Mesendoderm (in vitro differentiated cells): ENCODE results near the gene SAFB.

Experiments used
- DNase-seq: peaks from one replicate; pipeline ENCODE4 v3.0.0; 2013
- H2AK5ac ChIP-seq: 2 replicates; pipeline ENCODE4 v1.6.1; 2013; ENCODE audit warnings: low read length, inconsistent platforms
- H2BK120ac ChIP-seq: 2 replicates; pipeline ENCODE4 v1.6.1; 2013; ENCODE audit warnings: low read depth, mild to moderate bottlenecking, low read length, moderate library complexity, mixed read lengths
- H2BK15ac ChIP-seq: replicated peaks from 2 replicates; pipeline ENCODE4 v1.6.1; 2013; ENCODE audit warnings: low read depth, mild to moderate bottlenecking, moderate library complexity
- H2BK5ac ChIP-seq: 2 replicates; pipeline ENCODE4 v1.6.1; 2013; ENCODE audit warnings: low read length, inconsistent platforms
- H3K18ac ChIP-seq: 2 replicates; pipeline ENCODE4 v1.6.1; 2013; ENCODE audit warnings: mild to moderate bottlenecking, low read length, mixed read lengths
- H3K23ac ChIP-seq: one replicate; pipeline ENCODE4 v1.6.1; 2013; ENCODE audit warnings: low read length
- H3K27ac ChIP-seq: 2 replicates; pipeline ENCODE4 v1.5.1; 2013; ENCODE audit warnings: low read depth, mild to moderate bottlenecking, inconsistent platforms, low read length, moderate library complexity
- H3K27me3 ChIP-seq: 2 replicates; pipeline ENCODE4 v1.6.1; 2013; ENCODE audit warnings: low read length, control low read depth, mild to moderate bottlenecking, inconsistent platforms; ENCODE audit not compliant: insufficient read depth, poor library complexity
- H3K36me3 ChIP-seq: 2 replicates; pipeline ENCODE4 v1.6.1; 2013; ENCODE audit warnings: low read length, inconsistent platforms; ENCODE audit not compliant: control insufficient read depth, insufficient read depth
- H3K4ac ChIP-seq: one replicate; pipeline ENCODE4 v1.6.1; 2013; ENCODE audit warnings: low read depth, mild to moderate bottlenecking, low read length, moderate library complexity
- H3K4me1 ChIP-seq: 2 replicates; pipeline ENCODE4 v1.6.1; 2013; ENCODE audit warnings: low read depth, low read length, inconsistent platforms; ENCODE audit not compliant: control insufficient read depth
- H3K4me2 ChIP-seq: 2 replicates; pipeline ENCODE4 v1.6.1; 2013; ENCODE audit warnings: low read length
- H3K4me3 ChIP-seq: 2 replicates; pipeline ENCODE4 v1.5.1; 2013; ENCODE audit warnings: mild to moderate bottlenecking, low read length
- H3K56ac ChIP-seq: one replicate; pipeline ENCODE4 v1.6.1; 2013; ENCODE audit warnings: low read length
- H3K79me1 ChIP-seq: 2 replicates; pipeline ENCODE4 v1.6.1; 2013; ENCODE audit warnings: low read length, inconsistent platforms
- H3K79me2 ChIP-seq: 2 replicates; pipeline ENCODE4 v1.6.1; 2013; ENCODE audit warnings: mild to moderate bottlenecking, low read length; ENCODE audit not compliant: control insufficient read depth, insufficient read depth
- H3K9ac ChIP-seq: 2 replicates; pipeline ENCODE4 v1.6.1; 2013; ENCODE audit warnings: low read length, inconsistent platforms
- H4K5ac ChIP-seq: one replicate; pipeline ENCODE4 v1.6.1; 2013; ENCODE audit warnings: low read length
- H4K8ac ChIP-seq: one replicate; pipeline ENCODE4 v1.6.1; 2013; ENCODE audit warnings: low read depth, mild to moderate bottlenecking, control low read depth, low read length, moderate library complexity
- WGBS: extraction: QIAGEN DNeasy Blood & Tissue Kit; methylation state at CpG from one replicate; pipeline ENCODE4 v1.1.7; 2013; ENCODE audit warnings: low lambda C conversion rate, missing lambda C conversion rate; ENCODE audit not compliant: insufficient coverage; ENCODE audit errors: extremely low coverage; 5-methylcytosine and 5-hydroxymethylcytosine counted together

Gene SAFB

DNA sequence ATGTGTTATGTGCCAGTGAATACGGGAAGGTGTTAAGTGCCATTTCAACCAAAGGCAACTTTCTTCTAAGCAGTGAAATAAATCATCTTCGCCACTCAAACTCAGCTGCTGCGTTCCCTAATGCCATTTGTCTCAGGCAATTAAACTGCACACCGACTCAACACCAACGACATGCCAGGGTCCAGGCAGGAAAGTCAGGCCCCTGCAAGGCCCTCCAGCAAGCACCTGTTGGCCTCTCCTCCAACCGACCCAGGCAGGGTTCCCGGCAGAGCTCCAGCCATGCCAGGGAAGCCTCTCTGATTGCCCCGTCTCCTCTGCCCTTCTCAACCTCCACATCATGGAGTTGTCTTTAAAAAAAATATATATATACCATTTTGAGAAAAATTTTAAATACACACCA, 22.1 kb upstream of the SAFB start:
- H3K4ac ChIP-seq = no peak overlapping the region
- peaks cover 28% of the 10 kb centered on the region for H3K36me3 ChIP-seq
- no peak overlapping the region for H3K23ac ChIP-seq
- H4K8ac ChIP-seq = no peak overlapping the region
- H3K79me1 ChIP-seq = peaks cover 7% of the 10 kb centered on the region
- H3K27ac ChIP-seq = no peak overlapping the region
- no CpG with 5 or more reads among the region's 8 CpGs for WGBS
- H3K18ac ChIP-seq = no peak overlapping the region
- H3K4me3 ChIP-seq = no peak overlapping the region
- no peaks in the 10 kb centered on the region for H3K27me3 ChIP-seq
- no peak overlapping the region for H2BK5ac ChIP-seq
- H3K4me2 ChIP-seq = no peak overlapping the region
- no peak overlapping the region for H3K56ac ChIP-seq
- no peak overlapping the region for H3K9ac ChIP-seq
- no peak overlapping the region for H2BK120ac ChIP-seq
- no peak for DNase-seq
- H3K4me1 ChIP-seq = no peaks in the 10 kb centered on the region
- no peak overlapping the region for H2BK15ac ChIP-seq
- peaks cover under 1% of the 10 kb centered on the region for H3K79me2 ChIP-seq
- no peak overlapping the region for H4K5ac ChIP-seq
- H2AK5ac ChIP-seq = no peak overlapping the region

GRCh38 chr19:5603626-5604025, 19.3 kb upstream of the SAFB start:
- Histone ChIP-seq H2BK15ac (no peak overlapping the region), H3K27me3 (no peaks in the 10 kb centered on the region), H4K8ac (no peak overlapping the region), H4K5ac (no peak overlapping the region), H3K4ac (no peak overlapping the region), H3K4me3 (no peak overlapping the region), H2BK5ac (no peak overlapping the region), H3K79me2 (peaks cover 10% of the 10 kb centered on the region), H3K79me1 (peaks cover 13% of the 10 kb centered on the region), H3K36me3 (peaks cover 25% of the 10 kb centered on the region), H3K27ac (no peak overlapping the region), H3K4me1 (no peaks in the 10 kb centered on the region), H3K9ac (no peak overlapping the region), H3K56ac (no peak overlapping the region), H2BK120ac (no peak overlapping the region), H3K4me2 (no peak overlapping the region), H2AK5ac (no peak overlapping the region), H3K23ac (no peak overlapping the region), H3K18ac (no peak overlapping the region)
- WGBS = no CpG with 5 or more reads among the region's 5 CpGs
- no peak for DNase-seq

DNA sequence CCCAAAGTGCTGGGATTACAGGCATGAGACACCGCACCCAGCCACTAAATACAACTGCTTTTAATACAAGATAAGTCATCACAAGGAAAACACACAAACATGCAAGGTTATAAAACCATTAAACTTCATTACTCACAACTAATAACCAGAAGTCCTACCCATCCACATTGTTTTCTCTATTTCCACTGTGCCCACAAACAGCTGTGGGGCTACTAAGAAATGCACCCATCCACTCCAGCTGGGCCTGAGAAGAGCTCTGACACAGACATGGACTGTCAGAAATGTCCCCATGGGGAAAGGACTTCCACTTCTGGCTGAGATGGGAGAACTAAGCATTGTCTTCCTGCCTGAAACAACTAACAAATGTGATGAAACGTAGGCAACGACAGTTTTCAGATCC, 17.5 kb upstream of the SAFB start:
- no peak overlapping the region for H3K23ac ChIP-seq
- H2BK15ac ChIP-seq = no peak overlapping the region

DNA sequence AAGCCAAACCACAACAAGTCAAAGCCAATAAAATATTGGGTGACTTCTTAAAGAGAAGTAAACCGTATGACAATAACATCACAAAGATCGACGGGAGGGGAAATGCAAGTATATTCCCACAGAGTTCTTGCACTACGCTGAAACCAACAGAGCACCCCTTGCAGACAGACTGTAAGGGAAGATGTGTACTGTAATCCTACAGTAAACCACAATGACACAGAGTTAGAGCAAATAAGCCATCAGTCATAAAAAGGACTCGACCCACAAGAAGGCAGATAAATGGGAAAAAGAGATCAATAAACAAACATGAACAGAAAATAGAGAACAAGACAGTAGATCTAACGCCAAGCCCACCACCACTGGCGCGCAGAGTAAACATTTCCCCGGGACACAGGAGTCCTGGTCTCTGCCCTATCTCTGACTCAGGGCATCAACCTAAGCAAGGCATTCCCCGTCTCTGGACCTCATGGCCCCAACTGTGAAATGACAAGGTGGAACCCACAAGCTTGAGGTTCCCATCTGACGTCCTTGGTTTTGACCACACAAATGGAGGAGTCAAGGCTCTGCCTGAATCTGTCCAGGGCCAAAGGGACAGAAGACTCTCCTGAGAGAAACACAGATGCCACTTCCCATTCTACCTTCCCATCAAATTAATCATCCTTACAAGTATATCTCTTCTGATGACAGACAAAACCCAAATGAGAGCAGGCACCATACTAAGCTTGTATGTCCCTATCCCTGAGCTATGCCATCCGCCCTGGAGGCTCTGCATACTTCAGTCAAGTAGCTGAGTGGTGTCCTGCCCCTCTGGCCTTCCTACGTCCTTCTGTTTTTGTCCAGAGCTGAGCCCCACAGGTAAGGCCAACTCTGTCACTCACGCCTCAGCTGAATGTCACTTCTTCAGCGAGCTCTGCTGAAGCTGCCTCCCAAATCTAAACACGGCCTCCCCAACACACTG, 15.3 kb upstream of the SAFB start:
- no peak overlapping the region for H3K23ac ChIP-seq
- H3K27ac ChIP-seq = no peak overlapping the region
- H3K4me1 ChIP-seq = no peaks in the 10 kb centered on the region
- H4K8ac ChIP-seq = no peak overlapping the region
- no peak overlapping the region for H2BK5ac ChIP-seq
- no peak overlapping the region for H4K5ac ChIP-seq
- H3K79me2 ChIP-seq = peaks cover 10% of the 10 kb centered on the region
- H3K36me3 ChIP-seq = peaks cover 28% of the 10 kb centered on the region
- DNase-seq = no peak
- no peak overlapping the region for H3K4ac ChIP-seq
- H3K9ac ChIP-seq = no peak overlapping the region
- H2AK5ac ChIP-seq = no peak overlapping the region
- H2BK15ac ChIP-seq = no peak overlapping the region
- no peak overlapping the region for H2BK120ac ChIP-seq
- H3K18ac ChIP-seq = no peak overlapping the region
- H3K4me3 ChIP-seq = no peak overlapping the region
- no peak overlapping the region for H3K56ac ChIP-seq
- peaks cover 15% of the 10 kb centered on the region for H3K79me1 ChIP-seq
- WGBS = no CpG with 5 or more reads among the region's 16 CpGs
- H3K4me2 ChIP-seq = no peak overlapping the region
- no peaks in the 10 kb centered on the region for H3K27me3 ChIP-seq

More for the DNA sequence above, 17.5 kb upstream of the SAFB start:
- Histone ChIP-seq H3K18ac (no peak overlapping the region), H2BK5ac (no peak overlapping the region), H2BK120ac (no peak overlapping the region), H4K5ac (no peak overlapping the region), H3K79me2 (peaks cover 10% of the 10 kb centered on the region), H3K79me1 (peaks cover 15% of the 10 kb centered on the region), H3K27me3 (no peaks in the 10 kb centered on the region), H3K56ac (no peak overlapping the region), H2AK5ac (no peak overlapping the region), H3K4me2 (no peak overlapping the region), H3K4me1 (no peaks in the 10 kb centered on the region), H3K9ac (no peak overlapping the region), H3K4ac (no peak overlapping the region), H3K36me3 (peaks cover 23% of the 10 kb centered on the region), H3K27ac (no peak overlapping the region), H3K4me3 (no peak overlapping the region), H4K8ac (no peak overlapping the region)
- no CpG with 5 or more reads among the region's 3 CpGs for WGBS
- no peak for DNase-seq

DNA sequence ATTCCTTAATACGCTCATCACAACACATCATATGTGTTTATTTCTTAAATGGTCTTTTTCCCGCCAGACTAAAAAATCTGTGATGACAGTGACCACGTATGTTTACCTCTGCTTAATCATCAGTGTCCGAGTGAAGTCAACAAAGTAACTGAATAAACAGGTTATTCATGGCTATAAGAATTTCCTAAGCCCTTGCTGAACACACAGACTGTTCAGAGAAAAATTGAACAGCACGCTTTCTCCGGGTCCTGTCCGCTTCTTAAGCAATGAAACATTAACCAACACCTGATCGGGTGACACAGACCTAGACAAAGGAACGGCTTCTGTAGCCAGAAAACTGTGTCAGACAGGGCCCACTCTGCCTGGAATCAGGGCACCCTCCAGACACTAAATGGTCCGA, 14.6 kb upstream of the SAFB start:
- Histone ChIP-seq H3K4me3 (no peak overlapping the region), H3K79me2 (peaks cover 10% of the 10 kb centered on the region), H3K56ac (no peak overlapping the region), H3K9ac (no peak overlapping the region), H3K4me1 (no peaks in the 10 kb centered on the region), H3K79me1 (peaks cover 15% of the 10 kb centered on the region), H2BK5ac (no peak overlapping the region), H2AK5ac (no peak overlapping the region), H3K4me2 (no peak overlapping the region), H3K23ac (no peak overlapping the region), H3K36me3 (peaks cover 32% of the 10 kb centered on the region), H2BK15ac (no peak overlapping the region), H2BK120ac (no peak overlapping the region), H3K18ac (no peak overlapping the region), H3K4ac (no peak overlapping the region), H3K27me3 (no peaks in the 10 kb centered on the region), H4K5ac (no peak overlapping the region), H3K27ac (no peak overlapping the region), H4K8ac (no peak overlapping the region)
- 100% methylated on average over 1 of the region's 10 CpGs for WGBS
- DNase-seq = no peak
